ENCODE measurements around the gene TRMT10B.

The TRMT10B gene, protein sequence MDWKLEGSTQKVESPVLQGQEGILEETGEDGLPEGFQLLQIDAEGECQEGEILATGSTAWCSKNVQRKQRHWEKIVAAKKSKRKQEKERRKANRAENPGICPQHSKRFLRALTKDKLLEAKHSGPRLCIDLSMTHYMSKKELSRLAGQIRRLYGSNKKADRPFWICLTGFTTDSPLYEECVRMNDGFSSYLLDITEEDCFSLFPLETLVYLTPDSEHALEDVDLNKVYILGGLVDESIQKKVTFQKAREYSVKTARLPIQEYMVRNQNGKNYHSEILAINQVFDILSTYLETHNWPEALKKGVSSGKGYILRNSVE

DNA sequence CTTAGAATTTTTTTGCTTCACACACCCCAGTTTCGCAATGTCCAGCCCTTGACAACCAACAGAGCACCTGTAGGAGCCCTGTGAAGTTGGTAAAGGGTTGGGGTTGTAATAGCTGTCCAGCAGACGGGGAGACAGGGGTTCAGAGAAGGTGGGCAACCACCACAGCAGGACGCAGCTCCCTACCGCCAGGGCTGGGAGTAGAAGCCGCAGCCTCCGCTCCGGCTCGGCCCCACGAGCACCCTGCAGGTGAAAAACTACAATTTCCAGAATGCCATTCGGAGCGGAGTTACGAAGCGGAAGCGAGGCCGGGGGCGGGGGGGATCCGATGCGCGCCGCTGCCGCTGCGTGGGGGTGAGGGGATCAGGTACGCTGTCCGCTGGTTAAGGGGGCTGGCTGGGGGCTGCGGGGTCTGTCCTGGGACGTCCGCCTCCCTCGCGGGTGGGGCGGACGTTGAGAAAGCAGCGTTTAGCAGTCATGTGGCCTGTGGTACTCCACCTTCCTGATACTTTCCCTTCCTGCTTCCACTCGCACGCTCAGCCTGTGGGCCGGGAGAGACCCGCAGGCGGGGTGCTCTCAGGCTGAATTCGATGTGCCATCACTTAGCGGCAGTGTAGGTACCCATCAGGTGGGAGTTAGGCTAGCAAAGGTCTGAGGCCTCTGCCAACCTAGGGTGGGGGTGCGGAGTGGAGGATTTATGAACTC, at the start of gene TRMT10B:
Gene TRMT10B, plus strand, starts transcription at position 317 of the 702 bp plus-strand sequence. CDS start 8,127 bp downstream, outside the sequence.
- in situ Hi-C loops (cut with MboI; ENCODE audit: low sequenced_read_pairs), result no loop called here

DNA sequence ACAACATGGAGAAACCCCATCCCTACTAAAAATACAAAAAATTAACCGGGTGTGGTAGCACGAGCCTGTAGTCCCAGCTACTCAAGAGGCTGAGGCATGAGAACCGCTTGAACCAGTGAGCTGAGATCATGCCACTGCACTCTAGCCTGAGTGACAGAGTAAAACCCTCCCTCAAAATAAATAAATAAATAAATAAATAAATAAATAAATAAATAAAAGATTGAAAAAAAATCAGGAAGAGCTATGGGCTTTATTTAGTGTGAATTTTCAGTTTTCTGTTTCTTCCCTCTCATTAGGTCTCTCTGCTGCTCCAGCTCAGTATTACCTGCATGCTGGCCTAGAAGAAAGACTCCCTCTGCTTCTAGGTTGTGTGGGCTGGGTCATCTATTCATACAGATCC, 47.8 kb upstream of the TRMT10B start:
- in situ Hi-C loops (cut with MboI; ENCODE audit: low sequenced_read_pairs), result no loop called here

DNA sequence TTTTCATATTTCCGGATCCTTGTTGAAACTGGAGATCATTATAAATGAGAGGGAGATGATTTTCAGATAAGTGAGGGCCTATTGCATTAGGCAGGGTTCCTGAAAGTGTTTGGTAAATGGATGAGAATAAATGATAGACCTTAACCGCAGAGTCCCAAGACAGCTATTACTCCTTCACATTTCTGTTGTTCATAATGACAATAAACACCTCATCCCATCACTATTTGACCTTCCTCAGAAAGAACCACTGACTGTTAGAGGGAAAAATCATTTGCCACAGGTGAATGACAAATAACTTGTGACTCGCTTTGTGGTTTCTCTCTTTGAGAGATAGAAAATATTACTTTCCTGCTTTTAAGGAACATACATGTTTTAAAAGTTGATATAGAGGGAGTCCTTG, 47.3 kb upstream of the TRMT10B start:
- in situ Hi-C loops (cut with MboI; ENCODE audit: low sequenced_read_pairs), result no loop called here

DNA sequence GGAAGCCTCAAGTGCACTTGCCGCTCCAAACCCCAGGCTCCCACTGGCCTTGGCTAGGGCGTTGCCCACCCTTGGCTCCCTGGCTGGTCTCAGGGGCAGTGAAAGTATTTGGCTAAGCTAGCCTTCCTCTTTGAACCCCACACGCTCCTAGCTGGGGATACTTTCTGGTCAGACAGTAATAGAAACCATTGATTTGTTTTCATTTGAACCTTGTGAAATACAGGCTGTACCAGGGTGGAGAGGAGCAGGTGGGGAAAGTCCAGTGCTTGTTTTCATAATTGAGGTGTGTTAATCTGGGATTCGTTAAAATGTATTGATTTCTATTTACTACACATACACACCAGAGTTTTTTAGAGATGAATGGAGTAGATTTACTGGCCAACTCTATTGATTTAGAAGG, 45.9 kb upstream of the TRMT10B start:
- in situ Hi-C loops (cut with MboI; ENCODE audit: low sequenced_read_pairs), result no loop called here

DNA sequence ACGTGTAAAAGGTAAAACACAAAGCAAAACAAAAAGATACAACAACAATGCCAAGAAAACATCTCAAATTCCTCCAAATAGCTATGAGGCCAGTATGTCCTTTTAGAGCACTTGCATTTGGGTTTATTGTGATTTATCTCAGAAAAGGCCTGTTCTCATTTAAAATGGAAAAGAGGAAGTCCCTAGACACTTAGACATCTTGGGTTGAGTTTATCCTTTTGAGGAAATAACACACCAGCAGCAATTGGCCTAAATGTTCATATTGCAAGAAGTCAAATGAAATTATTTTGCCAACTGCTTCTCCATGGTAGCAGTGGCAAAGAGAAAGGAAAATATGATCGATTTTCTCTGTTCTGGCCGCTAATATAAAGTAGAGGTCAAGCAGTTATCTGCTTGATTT, 43.6 kb upstream of the TRMT10B start:
- in situ Hi-C loops (cut with MboI; ENCODE audit: low sequenced_read_pairs), result no loop called here

DNA sequence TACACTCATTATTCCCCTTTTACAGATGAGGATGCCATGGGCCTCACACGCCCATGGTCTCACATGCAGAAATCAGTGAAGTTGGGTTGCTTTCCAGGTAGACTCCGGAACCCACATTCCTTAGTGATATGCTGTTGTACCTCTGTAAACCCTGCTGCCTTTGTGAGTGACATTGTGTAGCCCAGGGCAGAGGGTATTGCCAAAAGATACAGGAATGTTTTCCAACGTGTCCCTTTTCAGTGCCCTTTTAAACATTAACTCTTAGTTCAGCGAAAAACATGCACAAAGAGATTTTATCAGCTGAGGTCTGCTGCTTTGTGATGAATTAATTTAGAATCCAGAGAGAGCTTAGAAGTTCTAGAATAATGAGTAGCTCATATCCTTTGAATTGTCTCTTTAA, 38.3 kb upstream of the TRMT10B start:
- in situ Hi-C loops (cut with MboI; ENCODE audit: low sequenced_read_pairs), result no loop called here

DNA sequence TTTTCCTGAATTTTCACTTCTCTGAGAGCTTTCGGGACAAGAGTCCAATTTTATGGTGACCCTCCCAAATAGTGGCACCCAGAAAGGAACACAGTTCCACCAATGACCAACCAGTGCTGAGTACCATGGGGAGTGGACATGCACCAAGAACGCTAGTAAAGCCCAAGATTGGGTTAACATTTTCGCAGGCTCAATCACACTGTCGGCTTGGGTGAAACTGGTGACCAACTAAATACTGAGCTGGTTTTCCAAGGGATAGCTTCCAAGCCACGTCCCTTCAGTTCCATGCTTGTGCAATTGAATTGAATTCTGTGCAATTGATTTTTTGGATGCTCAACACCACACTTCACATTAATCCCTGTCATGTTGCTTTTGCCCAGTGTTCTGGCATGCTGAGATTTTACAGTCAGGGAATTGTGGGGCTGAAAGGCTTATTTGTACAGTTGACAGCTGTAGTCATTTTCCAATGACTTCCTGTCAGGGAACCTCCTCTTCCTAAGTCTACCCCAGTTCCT, 37.6 kb upstream of the TRMT10B start:
- in situ Hi-C loops (cut with MboI; ENCODE audit: low sequenced_read_pairs), result no loop called here

DNA sequence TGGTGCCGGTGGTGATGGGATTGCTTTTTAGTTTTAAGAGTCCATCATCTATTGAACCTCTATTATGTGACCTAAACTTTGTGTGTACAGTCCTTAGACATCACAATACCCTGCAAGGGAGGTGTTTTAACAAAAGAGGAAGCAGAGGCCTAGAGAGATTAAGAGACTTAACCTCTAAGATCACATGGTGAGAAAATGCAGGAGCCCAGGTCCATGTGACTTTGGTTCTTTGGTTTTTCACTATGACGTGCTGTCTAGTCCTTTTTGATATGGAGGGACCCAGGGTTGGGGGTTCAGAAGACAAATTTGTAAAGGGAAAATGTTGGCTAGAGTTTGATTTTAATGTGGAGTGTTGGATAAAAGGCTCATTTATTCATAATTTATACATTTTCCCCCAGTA, 34.1 kb upstream of the TRMT10B start:
- in situ Hi-C loops (cut with MboI; ENCODE audit: low sequenced_read_pairs), result no loop called here

DNA sequence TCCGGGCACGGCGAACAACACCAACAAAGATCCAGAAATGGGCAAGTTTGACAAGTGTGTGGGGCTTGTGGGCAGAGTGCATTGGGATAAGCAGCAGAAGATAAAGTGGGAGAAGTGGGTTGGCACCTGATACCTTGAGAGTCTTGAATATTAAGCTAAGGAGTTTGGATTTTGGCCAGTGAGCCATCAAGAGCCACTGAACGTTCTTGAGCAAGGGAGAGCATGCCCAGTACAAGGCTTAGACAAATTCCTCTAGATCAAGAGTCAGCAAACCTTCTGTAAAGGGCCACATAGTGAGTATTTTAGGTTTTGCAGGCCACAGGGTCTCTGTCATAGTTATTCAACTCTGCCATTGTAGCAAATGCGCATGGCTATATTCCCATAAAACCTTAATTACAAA, 26.6 kb upstream of the TRMT10B start:
- in situ Hi-C loops (cut with MboI; ENCODE audit: low sequenced_read_pairs), result no loop called here

DNA sequence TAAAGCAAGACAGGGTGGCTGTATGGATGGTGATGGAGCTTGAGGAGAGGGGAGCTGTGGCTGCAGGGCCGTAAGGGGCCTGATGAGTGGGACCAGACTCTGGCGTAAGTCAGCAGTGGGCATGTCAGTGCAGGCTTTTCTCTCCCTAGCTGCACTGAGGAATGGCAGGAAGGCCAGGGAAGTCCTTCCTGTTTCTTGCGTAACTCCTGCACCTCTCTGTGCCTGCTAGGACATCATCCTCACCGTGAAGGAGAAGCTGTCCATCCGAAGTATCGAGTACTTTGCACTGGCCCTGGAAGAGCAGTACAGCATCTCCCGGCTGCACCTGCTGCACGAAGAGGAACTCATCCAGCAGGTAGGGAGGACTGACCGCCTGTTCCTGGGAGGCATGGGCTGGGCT, 24.1 kb upstream of the TRMT10B start:
- in situ Hi-C loops (cut with MboI; ENCODE audit: low sequenced_read_pairs), result no loop called here

DNA sequence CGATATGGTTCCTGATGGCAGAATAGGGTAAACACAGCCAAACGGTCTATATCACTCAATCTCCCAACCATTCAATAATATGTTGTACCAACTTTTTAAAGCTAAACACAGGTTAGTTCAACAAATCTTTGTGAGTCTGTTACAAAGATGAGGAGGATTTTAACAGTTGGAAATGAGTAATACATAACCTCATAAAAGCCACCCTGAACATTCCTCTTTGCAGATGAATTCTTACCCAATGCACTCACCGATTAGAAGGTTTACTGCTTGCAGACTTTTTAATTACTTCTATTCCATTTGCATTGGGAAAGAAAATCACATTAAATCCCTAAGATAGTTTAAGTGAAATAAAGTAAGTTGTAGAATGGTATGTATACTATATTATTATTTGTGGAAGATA, 23.3 kb upstream of the TRMT10B start:
- in situ Hi-C loops (cut with MboI; ENCODE audit: low sequenced_read_pairs), result no loop called here

DNA sequence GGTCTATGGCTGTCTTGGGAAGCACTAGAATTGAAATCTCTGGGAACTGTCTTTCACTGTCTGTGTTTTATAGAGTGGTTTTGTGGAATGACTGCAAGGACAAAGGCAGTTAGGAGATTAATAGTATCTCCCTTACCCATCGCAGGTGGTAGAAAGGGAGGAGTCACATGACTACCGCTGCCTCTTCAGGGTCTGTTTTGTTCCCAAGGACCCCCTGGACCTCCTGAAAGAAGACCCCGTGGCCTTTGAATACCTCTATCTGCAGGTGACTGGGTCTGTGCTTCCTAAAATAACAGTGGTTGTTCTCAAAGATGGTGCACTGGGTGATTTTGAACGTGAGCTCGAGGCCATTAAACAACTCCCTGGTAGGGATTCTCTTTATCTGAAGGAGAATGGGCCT, 22.8 kb upstream of the TRMT10B start:
- in situ Hi-C loops (cut with MboI; ENCODE audit: low sequenced_read_pairs), result no loop called here

DNA sequence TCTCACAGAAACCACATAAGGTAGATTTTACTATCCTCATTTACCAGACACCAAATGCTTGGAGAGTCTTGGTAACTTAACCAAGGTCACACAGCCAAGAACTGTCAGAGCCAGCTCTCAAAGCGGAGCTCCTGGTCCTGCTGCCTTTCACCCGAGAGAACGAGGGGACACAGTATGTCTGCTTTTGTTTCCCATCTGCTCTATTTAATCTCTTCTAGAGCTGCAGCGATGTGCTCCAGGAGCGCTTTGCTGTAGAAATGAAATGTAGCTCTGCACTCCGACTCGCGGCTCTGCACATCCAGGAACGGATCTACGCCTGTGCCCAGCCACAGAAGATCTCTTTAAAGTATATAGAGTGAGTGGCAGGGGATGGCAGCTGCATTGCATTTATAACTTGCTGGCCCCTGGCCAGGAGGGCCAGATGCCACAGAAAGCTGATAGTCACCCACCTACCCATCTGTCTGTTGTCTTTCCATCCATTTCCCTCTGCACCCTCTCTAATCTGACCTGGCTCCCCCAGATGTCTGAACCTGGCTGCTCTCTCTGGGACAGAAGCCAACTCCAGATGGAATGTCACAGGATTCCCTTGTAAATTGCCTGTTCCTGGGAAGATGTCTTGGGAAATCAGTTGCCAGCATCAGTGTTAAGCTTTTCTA, 21.4 kb upstream of the TRMT10B start:
- in situ Hi-C loops (cut with MboI; ENCODE audit: low sequenced_read_pairs), result no loop called here

DNA sequence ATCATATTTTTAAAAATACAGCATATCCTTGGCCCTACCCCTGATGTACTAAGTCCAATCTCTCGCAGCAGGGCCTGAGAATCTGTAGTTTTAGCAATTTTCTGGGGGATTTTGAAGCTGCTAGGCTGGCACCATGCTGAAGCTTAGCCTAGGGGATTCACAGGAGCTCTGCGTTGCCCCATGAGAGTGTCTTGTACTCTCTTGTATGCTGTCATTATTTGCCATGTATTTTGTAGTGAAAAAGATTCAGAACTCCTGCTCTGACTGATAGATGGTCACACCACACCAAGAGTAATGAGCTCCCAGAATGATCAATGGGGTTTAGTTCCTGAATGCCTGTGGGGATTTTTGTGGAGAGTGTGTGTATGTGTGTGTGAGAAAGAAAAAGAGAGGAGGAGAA, 20.7 kb upstream of the TRMT10B start:
- in situ Hi-C loops (cut with MboI; ENCODE audit: low sequenced_read_pairs), result no loop called here

DNA sequence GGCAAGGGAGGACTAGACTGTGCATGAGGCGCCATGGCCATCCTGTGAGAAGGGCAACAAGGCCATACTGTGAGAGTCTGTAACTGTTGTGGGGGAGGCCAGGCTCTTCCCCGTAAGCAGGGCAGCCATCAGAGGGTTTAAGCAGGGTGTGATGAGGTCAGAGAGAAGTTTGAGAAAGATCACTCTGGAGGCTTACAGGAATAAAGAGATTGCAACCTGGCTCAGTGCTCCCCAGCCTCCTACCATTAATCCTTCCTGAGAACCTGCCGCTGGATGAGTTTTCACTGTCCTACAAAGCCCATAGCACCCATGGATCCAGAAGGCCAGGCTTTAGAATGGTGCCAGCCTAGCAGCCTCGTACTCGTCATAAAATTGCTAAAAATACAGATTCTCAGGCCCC, 14.4 kb upstream of the TRMT10B start:
- in situ Hi-C loops (cut with MboI; ENCODE audit: low sequenced_read_pairs), result no loop called here

DNA sequence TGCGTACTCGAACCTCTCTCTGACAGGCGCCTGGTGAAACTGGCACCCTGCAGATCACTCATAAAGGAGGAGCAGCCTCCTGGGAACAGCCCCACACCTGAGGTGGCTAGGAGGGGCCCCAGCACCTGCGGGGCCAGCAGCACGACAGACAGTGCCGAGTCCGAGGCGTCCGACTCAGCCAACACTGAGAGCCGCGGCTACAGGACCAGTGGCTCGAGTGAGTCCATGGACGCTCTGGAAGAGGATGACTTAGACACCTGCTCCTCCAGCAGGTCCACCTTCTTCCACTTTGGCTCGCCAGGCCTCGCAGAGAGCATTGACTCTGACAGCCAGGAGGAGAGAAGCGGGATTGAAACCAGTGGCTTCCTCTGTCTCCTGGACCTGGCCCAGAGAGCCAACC, 13.5 kb upstream of the TRMT10B start:
- in situ Hi-C loops (cut with MboI; ENCODE audit: low sequenced_read_pairs), result no loop called here

DNA sequence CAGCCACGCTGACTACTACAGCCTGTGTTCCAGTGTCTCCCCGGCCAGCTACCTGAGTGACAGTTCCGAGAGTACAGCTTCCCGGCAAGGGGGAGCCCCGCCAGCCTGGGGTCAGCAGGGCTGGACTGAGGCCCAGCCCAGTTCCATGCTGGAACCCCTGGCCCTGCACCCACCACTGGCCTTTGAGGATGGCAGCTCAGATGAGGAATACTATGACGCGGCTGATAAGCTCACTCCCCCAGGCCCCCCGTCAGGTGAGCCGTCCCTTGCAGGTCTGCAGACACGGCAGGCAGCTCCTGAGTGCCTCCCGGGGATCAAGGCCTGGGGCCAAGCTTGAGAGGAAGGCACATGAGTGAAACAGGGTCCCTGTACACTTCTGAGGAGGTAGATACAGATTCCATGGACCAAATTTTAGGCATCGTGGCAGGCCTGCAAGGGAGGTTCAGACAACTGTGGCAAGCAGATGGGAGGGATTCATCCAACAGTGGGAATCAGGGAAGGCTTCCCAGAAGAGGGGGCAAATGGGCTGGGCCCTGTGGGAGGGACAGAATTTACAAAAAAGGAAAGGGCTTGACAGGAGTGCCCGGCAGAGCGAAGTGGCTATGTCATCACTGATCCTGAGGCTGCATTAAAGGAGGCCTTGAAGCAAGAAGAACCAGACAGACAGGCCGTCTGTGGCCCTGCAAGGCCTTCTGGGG, 12.8 kb upstream of the TRMT10B start:
- in situ Hi-C loops (cut with MboI; ENCODE audit: low sequenced_read_pairs), result no loop called here

DNA sequence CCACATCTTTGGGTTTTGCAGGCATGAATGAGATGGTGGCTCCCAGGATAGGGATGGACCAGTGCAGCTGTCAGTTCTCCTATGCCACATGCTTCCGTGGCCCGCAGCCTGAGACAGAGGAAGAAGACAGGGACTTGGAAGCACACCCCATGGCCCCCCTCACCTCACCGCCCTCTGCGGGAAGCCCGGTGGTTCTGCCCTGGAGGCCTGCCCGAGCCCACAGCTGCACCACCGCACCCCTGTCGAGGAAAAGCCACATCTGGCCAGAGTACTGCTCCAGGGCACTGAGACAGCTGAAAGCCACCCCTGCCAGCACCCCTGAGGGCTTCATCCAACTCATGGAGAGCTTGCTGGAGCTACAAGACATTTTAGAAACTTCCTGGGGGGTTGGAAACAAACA, 7.6 kb upstream of the TRMT10B start:
- in situ Hi-C loops (cut with MboI; ENCODE audit: low sequenced_read_pairs), result no loop called here

DNA sequence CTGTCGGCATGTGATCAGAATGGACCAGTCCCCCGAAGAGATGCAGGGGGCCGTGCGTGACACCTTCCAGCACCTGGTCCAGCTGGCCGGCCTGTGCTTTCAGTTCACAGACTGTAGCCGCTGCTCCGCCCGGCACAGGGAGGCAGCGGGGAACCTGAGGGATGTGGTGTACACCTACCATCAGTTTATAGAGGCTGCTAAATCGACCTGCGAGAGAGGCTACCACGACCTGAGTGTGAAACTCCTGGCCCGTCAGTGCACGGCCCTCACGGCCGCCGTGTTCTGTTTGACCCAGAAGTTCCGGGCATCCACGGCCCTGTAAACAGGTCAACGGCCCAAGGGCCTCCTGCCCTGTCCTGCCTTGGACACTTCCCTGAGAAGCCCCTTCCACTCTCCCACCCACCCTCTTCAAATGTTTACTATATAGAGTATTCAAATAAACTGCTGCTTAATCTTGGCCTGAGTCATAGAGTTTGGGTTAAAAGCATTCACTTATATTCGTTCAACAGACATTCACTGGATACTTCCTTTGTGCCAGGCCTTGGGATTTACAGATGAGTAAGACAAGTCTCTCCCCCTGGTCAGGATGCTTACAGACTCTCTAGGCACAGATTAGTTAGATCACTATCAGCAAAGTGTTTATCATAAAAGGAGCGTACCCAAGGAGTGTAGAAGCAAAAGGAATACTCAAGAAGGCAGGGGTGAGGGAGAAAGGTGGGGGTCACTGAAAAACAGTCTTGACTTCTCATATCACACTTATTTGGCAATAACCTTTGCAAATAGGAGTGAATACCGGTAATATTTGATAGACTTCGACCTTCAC, 6.9 kb upstream of the TRMT10B start:
- in situ Hi-C loops (cut with MboI; ENCODE audit: low sequenced_read_pairs), result no loop called here

DNA sequence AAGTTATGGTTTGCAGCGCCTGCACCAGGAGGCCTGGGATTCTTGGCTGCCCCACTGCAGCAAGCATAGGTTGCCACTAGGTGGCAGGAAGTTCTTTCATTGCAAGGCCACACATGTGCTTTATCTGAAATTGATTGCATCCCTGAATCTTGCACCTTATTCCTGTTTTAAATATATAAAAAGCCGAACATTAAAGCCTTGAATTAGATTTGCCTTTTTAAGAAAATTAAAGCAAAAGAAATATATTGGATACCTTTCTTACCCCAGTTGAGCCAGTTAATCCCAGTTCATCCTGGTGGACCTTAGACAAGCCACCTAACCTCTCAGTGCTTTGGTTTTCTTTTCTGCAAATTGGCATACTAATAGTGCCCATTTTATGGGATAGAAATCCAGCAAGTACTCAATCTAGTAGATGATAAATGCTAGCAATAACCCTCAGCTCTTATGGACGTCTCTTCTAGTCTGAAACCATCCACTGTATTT, 6.3 kb upstream of the TRMT10B start:
- in situ Hi-C loops (cut with MboI; ENCODE audit: low sequenced_read_pairs), result no loop called here

All from hTERT RPE-1 (cell line).